Activated B cell treated with CpG ODN at 0.5 μM for 24 hours (primary cell): ENCODE results near the gene ABL1. TPM values are rescaled to one million over a fixed set of nuclear protein-coding genes. Genes with fewer than 3 reads are reported as not detected.

Experiments
- ATAC-seq: fragments of 200-7000 bp; cut with Tn5 transposase; one replicate; pipeline ENCODE4 v1.10.0; 2021; ENCODE audit warnings: low read depth, mild to moderate bottlenecking, moderate library complexity
- CTCF ChIA-PET: fragments of 350-600 bp; sonication (Branson Sonifier 250); formaldehyde crosslinking; loops from one replicate; lab custom pipeline; 2021; ENCODE audit warnings: antibody characterized with exemption; lab: Charles Lee
- POLR2A ChIA-PET: fragments of 350-600 bp; sonication (Branson Sonifier 250); formaldehyde crosslinking; loops from one replicate; lab custom pipeline; 2021; ENCODE audit warnings: antibody characterized with exemption; lab: Charles Lee
- DNase-seq: peaks from one replicate; pipeline ENCODE4 v3.0.0; 2022
- H3K27ac Mint-ChIP-seq: one replicate; pipeline ENCODE4 v1.8.0; 2020; ENCODE audit warnings: mixed read lengths
- H3K27me3 Mint-ChIP-seq: one replicate; pipeline ENCODE4 v1.8.0; 2021; ENCODE audit warnings: mixed read lengths
- H3K36me3 Mint-ChIP-seq: one replicate; pipeline ENCODE4 v1.8.0; 2021; ENCODE audit warnings: low read depth, mixed read lengths
- H3K4me1 Mint-ChIP-seq: one replicate; pipeline ENCODE4 v1.8.0; 2021; ENCODE audit warnings: mixed read lengths
- H3K4me3 Mint-ChIP-seq: one replicate; pipeline ENCODE4 v1.8.0; 2020; ENCODE audit warnings: mild to moderate bottlenecking, mixed read lengths
- H3K9me3 Mint-ChIP-seq: one replicate; pipeline ENCODE4 v1.8.0; 2020; ENCODE audit warnings: mixed read lengths
- intact Hi-C: fragments of 100-400 bp; cut with micrococcal nuclease; formaldehyde crosslinking; loops from one replicate; pipeline ENCODE4 v1.15.1; 2024
- total RNA-seq: library from RNA; stranded (reverse); gene quantifications from 2 replicates; pipeline ENCODE4 v1.2.3, GENCODE V29; 2022
- TF ChIP-seq, protein P1 (sequence below): fragments of 200-600 bp; IDR thresholded peaks from one replicate; pipeline ENCODE4 v1.8.0; 2022; ENCODE audit warnings: antibody characterized with exemption, mild to moderate bottlenecking

ABL1 gene
- total RNA-seq, 1 donor from 2014 or later: 41.6 TPM

DNA sequence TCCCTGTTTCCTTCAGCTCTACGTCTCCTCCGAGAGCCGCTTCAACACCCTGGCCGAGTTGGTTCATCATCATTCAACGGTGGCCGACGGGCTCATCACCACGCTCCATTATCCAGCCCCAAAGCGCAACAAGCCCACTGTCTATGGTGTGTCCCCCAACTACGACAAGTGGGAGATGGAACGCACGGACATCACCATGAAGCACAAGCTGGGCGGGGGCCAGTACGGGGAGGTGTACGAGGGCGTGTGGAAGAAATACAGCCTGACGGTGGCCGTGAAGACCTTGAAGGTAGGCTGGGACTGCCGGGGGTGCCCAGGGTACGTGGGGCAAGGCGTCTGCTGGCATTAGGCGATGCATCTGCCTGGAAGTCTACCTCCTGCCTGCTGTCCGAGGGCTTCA, 27.7 kb downstream of the ABL1 start:
- CTCF ChIA-PET: interaction anchor here (0.7 to 4.2 kb wide), 6 partner anchors 88 to 402 kb away, joined by 3 to 17 read pairs (median 5); no protein-coding TSS in a partner anchor

DNA sequence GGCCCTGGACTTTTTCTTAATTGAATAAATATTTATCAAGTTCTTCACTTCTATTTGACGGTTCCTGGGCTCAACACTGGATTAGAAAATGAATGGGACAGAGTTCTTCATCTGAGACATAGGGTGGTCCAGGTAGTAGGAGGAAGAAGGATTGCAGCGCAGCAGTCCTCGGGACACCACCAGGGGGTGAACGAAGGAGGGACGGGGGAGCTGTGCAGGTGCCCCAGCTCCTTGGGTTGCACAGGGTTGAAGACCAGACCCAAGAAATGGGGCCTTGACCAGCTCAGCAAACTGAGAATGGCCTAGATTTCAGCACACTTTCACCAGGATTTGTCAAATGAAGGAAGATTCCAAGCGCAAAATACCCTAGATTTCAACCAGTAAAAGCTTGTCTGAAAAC, 29.5 kb downstream of the ABL1 start:
- H3K9me3 Mint-ChIP-seq: no peaks in the 10 kb centered on the region
- DNase-seq: no peak
- no peak overlapping the region for H3K4me3 Mint-ChIP-seq
- no peak overlapping the region for H3K27ac Mint-ChIP-seq
- H3K4me1 Mint-ChIP-seq: peaks cover 2% of the 10 kb centered on the region
- intact Hi-C loops: no loop called here
- CTCF ChIA-PET: interaction anchor here (1.1 to 9.3 kb wide), 5 partner anchors 93 to 183 kb away, joined by 3 to 161 read pairs (median 7); no protein-coding TSS in a partner anchor
- TF ChIP-seq, protein P1, sequence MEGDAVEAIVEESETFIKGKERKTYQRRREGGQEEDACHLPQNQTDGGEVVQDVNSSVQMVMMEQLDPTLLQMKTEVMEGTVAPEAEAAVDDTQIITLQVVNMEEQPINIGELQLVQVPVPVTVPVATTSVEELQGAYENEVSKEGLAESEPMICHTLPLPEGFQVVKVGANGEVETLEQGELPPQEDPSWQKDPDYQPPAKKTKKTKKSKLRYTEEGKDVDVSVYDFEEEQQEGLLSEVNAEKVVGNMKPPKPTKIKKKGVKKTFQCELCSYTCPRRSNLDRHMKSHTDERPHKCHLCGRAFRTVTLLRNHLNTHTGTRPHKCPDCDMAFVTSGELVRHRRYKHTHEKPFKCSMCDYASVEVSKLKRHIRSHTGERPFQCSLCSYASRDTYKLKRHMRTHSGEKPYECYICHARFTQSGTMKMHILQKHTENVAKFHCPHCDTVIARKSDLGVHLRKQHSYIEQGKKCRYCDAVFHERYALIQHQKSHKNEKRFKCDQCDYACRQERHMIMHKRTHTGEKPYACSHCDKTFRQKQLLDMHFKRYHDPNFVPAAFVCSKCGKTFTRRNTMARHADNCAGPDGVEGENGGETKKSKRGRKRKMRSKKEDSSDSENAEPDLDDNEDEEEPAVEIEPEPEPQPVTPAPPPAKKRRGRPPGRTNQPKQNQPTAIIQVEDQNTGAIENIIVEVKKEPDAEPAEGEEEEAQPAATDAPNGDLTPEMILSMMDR: no peak
- POLR2A ChIA-PET: no interaction called here
- no peaks in the 10 kb centered on the region for H3K27me3 Mint-ChIP-seq
- H3K36me3 Mint-ChIP-seq: peaks cover 44% of the 10 kb centered on the region
- no peak for ATAC-seq

More for the DNA sequence above, 27.7 kb downstream of the ABL1 start:
- POLR2A ChIA-PET: no interaction called here
- intact Hi-C loops: loop anchor here (1.0 kb wide), 2 partner anchors 91 to 155 kb away; no protein-coding TSS in a partner anchor
- H3K27ac Mint-ChIP-seq: no peak overlapping the region
- H3K27me3 Mint-ChIP-seq: no peaks in the 10 kb centered on the region
- ATAC-seq (no peak), DNase-seq (no peak)
- peaks cover 2% of the 10 kb centered on the region for H3K4me1 Mint-ChIP-seq
- H3K9me3 Mint-ChIP-seq: no peaks in the 10 kb centered on the region
- TF ChIP-seq, protein P1: no peak
- H3K36me3 Mint-ChIP-seq: peaks cover 49% of the 10 kb centered on the region
- no peak overlapping the region for H3K4me3 Mint-ChIP-seq

DNA sequence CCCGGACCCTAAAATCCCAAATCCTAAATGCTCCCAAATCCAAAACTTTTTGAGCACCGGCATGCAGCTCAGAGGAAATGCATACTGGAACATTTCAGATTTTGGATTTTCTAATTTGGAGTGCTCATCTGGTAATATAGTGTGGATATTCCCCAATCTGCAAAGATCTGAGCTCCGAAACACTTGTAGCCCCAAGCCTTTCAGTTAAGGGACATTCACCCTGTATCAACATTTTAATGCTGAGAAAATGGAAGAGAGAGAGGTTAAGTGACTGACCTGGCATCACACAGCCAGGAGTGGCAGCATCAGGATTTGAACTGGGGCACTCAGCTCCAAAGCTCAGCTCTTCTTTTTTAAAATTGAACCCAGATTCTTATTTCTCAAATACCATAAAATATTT, 30.9 kb downstream of the ABL1 start:
- intact Hi-C loops: loop anchor here (1.0 kb wide), 2 partner anchors 75 to 180 kb away; no protein-coding TSS in a partner anchor
- H3K4me1 Mint-ChIP-seq: peaks cover 12% of the 10 kb centered on the region
- ATAC-seq (no peak), DNase-seq (no peak)
- H3K27ac Mint-ChIP-seq: no peak overlapping the region
- no peaks in the 10 kb centered on the region for H3K27me3 Mint-ChIP-seq
- ChIA-PET CTCF (interaction anchor here (0.8 to 9.3 kb wide), 10 partner anchors 77 to 181 kb away, joined by 3 to 161 read pairs (median 6); no protein-coding TSS in a partner anchor), POLR2A (no interaction called here)
- H3K36me3 Mint-ChIP-seq: peaks cover 33% of the 10 kb centered on the region
- no peaks in the 10 kb centered on the region for H3K9me3 Mint-ChIP-seq
- no peak overlapping the region for H3K4me3 Mint-ChIP-seq
- TF ChIP-seq, protein P1: no peak

DNA sequence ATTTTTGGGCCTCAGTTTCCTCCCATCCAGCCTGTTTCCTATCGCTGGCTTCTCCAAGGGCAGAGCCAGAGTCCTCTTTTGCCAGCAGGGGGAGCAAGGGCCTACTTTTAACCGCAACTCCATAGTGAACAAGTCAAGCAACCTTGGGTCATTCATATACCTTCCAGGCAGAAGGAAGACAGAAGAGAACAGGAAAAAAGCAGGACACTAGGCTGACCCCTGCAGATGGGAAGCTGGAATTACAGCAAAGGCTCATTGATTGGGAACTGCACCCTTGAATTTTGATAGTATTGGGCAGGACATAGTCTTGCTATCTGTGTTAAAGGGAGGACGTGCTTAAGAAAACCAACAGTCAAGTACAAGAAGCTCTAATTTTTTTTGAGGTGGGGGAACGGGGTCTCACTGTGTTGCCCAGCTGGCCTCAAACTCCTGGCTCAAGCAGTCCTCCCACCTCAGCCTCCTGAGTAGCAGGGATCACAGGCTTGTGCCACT, 31.5 kb downstream of the ABL1 start:
- POLR2A ChIA-PET: no interaction called here
- Mint-ChIP-seq H3K9me3 (no peaks in the 10 kb centered on the region), H3K27me3 (no peaks in the 10 kb centered on the region), H3K36me3 (peaks cover 34% of the 10 kb centered on the region), H3K4me3 (no peak overlapping the region), H3K4me1 (peaks cover 18% of the 10 kb centered on the region), H3K27ac (no peak overlapping the region)
- intact Hi-C loops: loop anchor here (1.0 kb wide), 2 partner anchors 75 to 180 kb away; no protein-coding TSS in a partner anchor
- DNase-seq (peak; percentile 33), ATAC-seq (peak; percentile 56)
- CTCF ChIA-PET: interaction anchor here (0.7 to 9.3 kb wide), 16 partner anchors 9 to 186 kb away, joined by 3 to 161 read pairs (median 4); no protein-coding TSS in a partner anchor
- TF ChIP-seq, protein P1: no peak

GRCh38 chr9:130867556-130867955, 32.5 kb downstream of the ABL1 start:
- ATAC-seq: no peak
- CTCF ChIA-PET: interaction anchor here (1.0 to 9.3 kb wide), 5 partner anchors 59 to 180 kb away, joined by 3 to 161 read pairs (median 4); no protein-coding TSS in a partner anchor
- H3K9me3 Mint-ChIP-seq: no peaks in the 10 kb centered on the region
- H3K4me3 Mint-ChIP-seq: no peak overlapping the region
- no peaks in the 10 kb centered on the region for H3K27me3 Mint-ChIP-seq
- TF ChIP-seq, protein P1: no peak
- peaks cover 19% of the 10 kb centered on the region for H3K4me1 Mint-ChIP-seq
- intact Hi-C loops: no loop called here
- DNase-seq: no peak
- peaks cover 39% of the 10 kb centered on the region for H3K36me3 Mint-ChIP-seq
- H3K27ac Mint-ChIP-seq: no peak overlapping the region
- POLR2A ChIA-PET: interaction anchor here (0.5 kb wide), 1 partner anchor 41 kb away, joined by 3 read pairs; no protein-coding TSS in a partner anchor
